Neural crest cell (in vitro differentiated cells): ENCODE results near the gene PHF21A. TPM values are rescaled to one million over a fixed set of nuclear protein-coding genes. Genes with fewer than 3 reads are reported as not detected.

Experiments used
- DNase-seq: peaks from one replicate; pipeline ENCODE4 v3.0.0; 2021; ENCODE audit warnings: low read depth, mixed read lengths, low spot score
- H3K27ac Mint-ChIP-seq: one replicate; pipeline ENCODE4 v1.8.0; 2021; ENCODE audit warnings: mild to moderate bottlenecking, mixed read lengths; ENCODE audit not compliant: unreplicated experiment
- H3K27me3 Mint-ChIP-seq: 2 replicates; pipeline ENCODE4 v1.8.0; 2021; ENCODE audit warnings: low read depth, mild to moderate bottlenecking, mixed read lengths
- H3K36me3 Mint-ChIP-seq: 2 replicates; pipeline ENCODE4 v1.8.0; 2021; ENCODE audit warnings: low read depth, mild to moderate bottlenecking, mixed read lengths
- H3K4me1 Mint-ChIP-seq: 2 replicates; pipeline ENCODE4 v1.8.0; 2021; ENCODE audit warnings: mixed read lengths
- H3K4me3 Mint-ChIP-seq: one replicate; pipeline ENCODE4 v1.8.0; 2021; ENCODE audit warnings: mild to moderate bottlenecking, mixed read lengths
- H3K9me3 Mint-ChIP-seq: 2 replicates; pipeline ENCODE4 v1.8.0; 2021; ENCODE audit warnings: mixed read lengths
- CTCF ChIP-seq: fragments of 200-600 bp; sonication (generic); conservative IDR thresholded peaks from 2 replicates; pipeline ENCODE4 v1.5.0; 2021; ENCODE audit warnings: antibody characterized with exemption, mild to moderate bottlenecking
- total RNA-seq: library from RNA; stranded (reverse); gene quantifications from 2 replicates; pipeline ENCODE4 v1.2.1, GENCODE V29; 2021

Gene PHF21A
- total RNA-seq, 1 donor from 2014 or later, result 56.5 TPM

- no peaks in the 10 kb centered on the region for H3K36me3 Mint-ChIP-seq
- H3K9me3 Mint-ChIP-seq, result no peaks in the 10 kb centered on the region
- H3K27ac Mint-ChIP-seq, result no peak overlapping the region
- no peak for DNase-seq
- H3K4me3 Mint-ChIP-seq, result no peak overlapping the region
- TF ChIP-seq CTCF, result no peak
- H3K27me3 Mint-ChIP-seq, result no peaks in the 10 kb centered on the region
- peaks cover 23% of the 10 kb centered on the region for H3K4me1 Mint-ChIP-seq
These were observed 123.7 kb downstream of the PHF21A start for GRCh38 chr11:45997599-45997998.

GRCh38 chr11:45995342-45995734 lies 125.9 kb downstream of the PHF21A start:
- Mint-ChIP-seq H3K4me1 (peaks cover 24% of the 10 kb centered on the region), H3K27me3 (no peaks in the 10 kb centered on the region), H3K27ac (no peak overlapping the region), H3K36me3 (no peaks in the 10 kb centered on the region), H3K4me3 (no peak overlapping the region), H3K9me3 (no peaks in the 10 kb centered on the region)
- no peak for DNase-seq
- no peak for TF ChIP-seq CTCF

GRCh38 chr11:45994371-45995341 lies 126.6 kb downstream of the PHF21A start:
- DNase-seq, result no peak
- Mint-ChIP-seq H3K36me3 (no peaks in the 10 kb centered on the region), H3K27ac (no peak overlapping the region), H3K9me3 (no peaks in the 10 kb centered on the region), H3K27me3 (no peaks in the 10 kb centered on the region), H3K4me1 (peaks cover 24% of the 10 kb centered on the region), H3K4me3 (no peak overlapping the region)
- TF ChIP-seq CTCF, result no peak

- TF ChIP-seq CTCF, result no peak
- no peaks in the 10 kb centered on the region for H3K27me3 Mint-ChIP-seq
- H3K36me3 Mint-ChIP-seq, result no peaks in the 10 kb centered on the region
- no peaks in the 10 kb centered on the region for H3K9me3 Mint-ChIP-seq
- peaks cover 24% of the 10 kb centered on the region for H3K4me1 Mint-ChIP-seq
- no peak for DNase-seq
- no peak overlapping the region for H3K4me3 Mint-ChIP-seq
- H3K27ac Mint-ChIP-seq, result no peak overlapping the region
These were observed 127.7 kb downstream of the PHF21A start for GRCh38 chr11:45993531-45994001.

- Mint-ChIP-seq H3K9me3 (no peaks in the 10 kb centered on the region), H3K27ac (no peak overlapping the region)
- no peak for TF ChIP-seq CTCF
These were observed 132.3 kb downstream of the PHF21A start for GRCh38 chr11:45988921-45989320.

More at GRCh38 chr11:45988921-45989320, 132.3 kb downstream of the PHF21A start:
- Mint-ChIP-seq H3K36me3 (no peaks in the 10 kb centered on the region), H3K4me3 (no peak overlapping the region), H3K27me3 (no peaks in the 10 kb centered on the region), H3K4me1 (peaks cover 24% of the 10 kb centered on the region)
- no peak for DNase-seq
